ENCODE data around the gene GNS. TPM values are rescaled to one million over a fixed set of nuclear protein-coding genes. Genes with fewer than 3 reads are reported as not detected.

Gene GNS
- total and polyA plus RNA-seq, 4 donors: 27.8 to 78.6 (median 57.4) TPM

DNA sequence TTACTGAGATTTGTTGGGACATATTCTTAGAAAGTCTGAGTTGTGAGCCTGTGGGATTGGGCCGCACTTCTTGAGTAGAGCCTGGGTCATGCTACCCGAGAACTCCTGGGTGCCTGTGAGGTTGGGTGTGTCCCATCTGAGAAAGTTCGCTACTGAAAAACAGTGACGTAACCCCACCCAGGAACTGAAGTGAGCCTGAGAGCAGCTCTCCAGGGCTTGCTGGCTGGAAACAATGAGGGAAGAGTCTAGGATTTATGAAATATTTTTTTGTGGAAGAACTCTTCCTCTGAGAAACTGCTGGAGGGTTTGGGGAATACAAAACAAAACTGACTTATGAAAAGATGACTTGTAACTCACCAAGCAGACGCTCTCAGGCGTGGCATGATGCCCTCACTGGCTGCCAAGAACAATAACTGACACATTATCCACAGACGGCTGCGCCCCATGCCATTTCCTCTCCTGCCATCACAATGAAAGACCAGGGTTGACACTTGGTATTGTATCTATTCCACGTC, 79.7 kb downstream of the GNS start:
- TF ChIP-seq YY1 (IDR thresholded peaks at IDR 0.05) (no peak), SP1 (IDR thresholded peaks at IDR 0.05) (no peak), JUND (IDR thresholded peaks at IDR 0.05) (no peak), HNF4G (IDR thresholded peaks at IDR 0.05) (no peak), RXRA (IDR thresholded peaks at IDR 0.05) (no peak), RAD21 (IDR thresholded peaks at IDR 0.05) (no peak), FOXA2 (IDR thresholded peaks at IDR 0.05) (no peak)
- TF ChIP-seq, protein P1, sequence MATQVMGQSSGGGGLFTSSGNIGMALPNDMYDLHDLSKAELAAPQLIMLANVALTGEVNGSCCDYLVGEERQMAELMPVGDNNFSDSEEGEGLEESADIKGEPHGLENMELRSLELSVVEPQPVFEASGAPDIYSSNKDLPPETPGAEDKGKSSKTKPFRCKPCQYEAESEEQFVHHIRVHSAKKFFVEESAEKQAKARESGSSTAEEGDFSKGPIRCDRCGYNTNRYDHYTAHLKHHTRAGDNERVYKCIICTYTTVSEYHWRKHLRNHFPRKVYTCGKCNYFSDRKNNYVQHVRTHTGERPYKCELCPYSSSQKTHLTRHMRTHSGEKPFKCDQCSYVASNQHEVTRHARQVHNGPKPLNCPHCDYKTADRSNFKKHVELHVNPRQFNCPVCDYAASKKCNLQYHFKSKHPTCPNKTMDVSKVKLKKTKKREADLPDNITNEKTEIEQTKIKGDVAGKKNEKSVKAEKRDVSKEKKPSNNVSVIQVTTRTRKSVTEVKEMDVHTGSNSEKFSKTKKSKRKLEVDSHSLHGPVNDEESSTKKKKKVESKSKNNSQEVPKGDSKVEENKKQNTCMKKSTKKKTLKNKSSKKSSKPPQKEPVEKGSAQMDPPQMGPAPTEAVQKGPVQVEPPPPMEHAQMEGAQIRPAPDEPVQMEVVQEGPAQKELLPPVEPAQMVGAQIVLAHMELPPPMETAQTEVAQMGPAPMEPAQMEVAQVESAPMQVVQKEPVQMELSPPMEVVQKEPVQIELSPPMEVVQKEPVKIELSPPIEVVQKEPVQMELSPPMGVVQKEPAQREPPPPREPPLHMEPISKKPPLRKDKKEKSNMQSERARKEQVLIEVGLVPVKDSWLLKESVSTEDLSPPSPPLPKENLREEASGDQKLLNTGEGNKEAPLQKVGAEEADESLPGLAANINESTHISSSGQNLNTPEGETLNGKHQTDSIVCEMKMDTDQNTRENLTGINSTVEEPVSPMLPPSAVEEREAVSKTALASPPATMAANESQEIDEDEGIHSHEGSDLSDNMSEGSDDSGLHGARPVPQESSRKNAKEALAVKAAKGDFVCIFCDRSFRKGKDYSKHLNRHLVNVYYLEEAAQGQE (IDR thresholded peaks at IDR 0.05): no peak
- TF ChIP-seq, protein P2, sequence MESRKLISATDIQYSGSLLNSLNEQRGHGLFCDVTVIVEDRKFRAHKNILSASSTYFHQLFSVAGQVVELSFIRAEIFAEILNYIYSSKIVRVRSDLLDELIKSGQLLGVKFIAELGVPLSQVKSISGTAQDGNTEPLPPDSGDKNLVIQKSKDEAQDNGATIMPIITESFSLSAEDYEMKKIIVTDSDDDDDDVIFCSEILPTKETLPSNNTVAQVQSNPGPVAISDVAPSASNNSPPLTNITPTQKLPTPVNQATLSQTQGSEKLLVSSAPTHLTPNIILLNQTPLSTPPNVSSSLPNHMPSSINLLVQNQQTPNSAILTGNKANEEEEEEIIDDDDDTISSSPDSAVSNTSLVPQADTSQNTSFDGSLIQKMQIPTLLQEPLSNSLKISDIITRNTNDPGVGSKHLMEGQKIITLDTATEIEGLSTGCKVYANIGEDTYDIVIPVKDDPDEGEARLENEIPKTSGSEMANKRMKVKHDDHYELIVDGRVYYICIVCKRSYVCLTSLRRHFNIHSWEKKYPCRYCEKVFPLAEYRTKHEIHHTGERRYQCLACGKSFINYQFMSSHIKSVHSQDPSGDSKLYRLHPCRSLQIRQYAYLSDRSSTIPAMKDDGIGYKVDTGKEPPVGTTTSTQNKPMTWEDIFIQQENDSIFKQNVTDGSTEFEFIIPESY (IDR thresholded peaks at IDR 0.05): no peak
- Histone ChIP-seq H3K4me3 (ENCODE audit: low read depth in 1 of 3, low read length in 3 of 3) (no peak overlapping the region), H3K9ac (ENCODE audit: low read depth in 1 of 2, low read length in 2 of 2) (no peak overlapping the region), H3K27ac (ENCODE audit: low read depth in 1 of 2, low read length in 2 of 2) (no peak overlapping the region), H3K27me3 (ENCODE audit: control insufficient read depth in 4 of 4, insufficient read depth in 4 of 4, low read length in 3 of 4) (no peaks in the 10 kb centered on the region), H3K36me3 (ENCODE audit: control insufficient read depth in 4 of 4, insufficient read depth in 3 of 4, low read depth in 1 of 4, low read length in 3 of 4) (no peaks in the 10 kb centered on the region), H3K9me3 (ENCODE audit: control insufficient read depth in 4 of 4, low read length in 3 of 4) (no peaks in the 10 kb centered on the region), H3K4me1 (ENCODE audit: control insufficient read depth in 4 of 4, insufficient read depth in 4 of 4, low read length in 3 of 4) (peaks cover 0 to 3% (median under 1%) of the 10 kb centered on the region in 4 donors)
- no peak for DNase-seq (ENCODE audit: low spot score)
- 73% methylated on average over 9 of the region's 9 CpGs for WGBS

DNA sequence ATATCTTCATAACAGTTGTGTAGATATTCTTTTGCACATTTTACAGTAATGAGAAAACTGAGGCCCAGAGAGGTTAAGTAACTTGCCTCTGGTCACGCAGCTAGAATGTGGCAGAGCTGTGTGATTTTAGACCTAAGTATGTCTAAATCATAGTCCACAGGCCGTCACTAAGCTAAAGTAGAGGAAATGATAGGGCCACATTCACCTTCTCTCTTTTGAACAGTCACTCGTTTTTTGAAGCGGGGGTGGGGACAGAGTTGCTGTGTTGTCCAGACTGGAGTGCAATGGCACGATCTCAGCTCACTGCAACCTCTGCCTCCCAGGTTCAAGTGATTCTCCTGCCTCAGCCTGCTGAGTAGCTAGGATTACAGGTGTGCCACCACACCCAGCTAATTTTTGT, 80.4 kb downstream of the GNS start:
- Histone ChIP-seq H3K4me3 (ENCODE audit: low read depth in 1 of 3, low read length in 3 of 3) (no peak overlapping the region), H3K4me1 (ENCODE audit: control insufficient read depth in 4 of 4, insufficient read depth in 4 of 4, low read length in 3 of 4) (peaks cover 0 to 5% (median 1%) of the 10 kb centered on the region in 4 donors), H3K27me3 (ENCODE audit: control insufficient read depth in 4 of 4, insufficient read depth in 4 of 4, low read length in 3 of 4) (no peaks in the 10 kb centered on the region), H3K36me3 (ENCODE audit: control insufficient read depth in 4 of 4, insufficient read depth in 3 of 4, low read depth in 1 of 4, low read length in 3 of 4) (no peaks in the 10 kb centered on the region), H3K9me3 (ENCODE audit: control insufficient read depth in 4 of 4, low read length in 3 of 4) (no peaks in the 10 kb centered on the region), H3K9ac (ENCODE audit: low read depth in 1 of 2, low read length in 2 of 2) (no peak overlapping the region), H3K27ac (ENCODE audit: low read depth in 1 of 2, low read length in 2 of 2) (no peak overlapping the region)
- no peak for TF ChIP-seq TAF1 (conservative IDR thresholded peaks at IDR 0.05)
- TF ChIP-seq HNF4A (conservative IDR thresholded peaks at IDR 0.05): no peak
- no peak for TF ChIP-seq EGR1 (IDR thresholded peaks at IDR 0.05; ENCODE audit: low read depth in 2 of 2)
- TF ChIP-seq FOXA1 (IDR thresholded peaks at IDR 0.05): no peak
- no peak for TF ChIP-seq RXRA (IDR thresholded peaks at IDR 0.05)
- no peak for TF ChIP-seq NR2F2 (IDR thresholded peaks at IDR 0.05)
- TF ChIP-seq RAD21 (IDR thresholded peaks at IDR 0.05): no peak
- TF ChIP-seq, protein P3, sequence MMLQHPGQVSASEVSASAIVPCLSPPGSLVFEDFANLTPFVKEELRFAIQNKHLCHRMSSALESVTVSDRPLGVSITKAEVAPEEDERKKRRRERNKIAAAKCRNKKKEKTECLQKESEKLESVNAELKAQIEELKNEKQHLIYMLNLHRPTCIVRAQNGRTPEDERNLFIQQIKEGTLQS (IDR thresholded peaks at IDR 0.05): no peak
- no peak for TF ChIP-seq FOXA2 (IDR thresholded peaks at IDR 0.05)
- no peak for TF ChIP-seq YY1 (IDR thresholded peaks at IDR 0.05)
- TF ChIP-seq GABPA (IDR thresholded peaks at IDR 0.05 in 1 of 2, conservative IDR thresholded peaks at IDR 0.05 in 1 of 2): no peak
- no peak for TF ChIP-seq HNF4G (IDR thresholded peaks at IDR 0.05)
- TF ChIP-seq, protein P4, sequence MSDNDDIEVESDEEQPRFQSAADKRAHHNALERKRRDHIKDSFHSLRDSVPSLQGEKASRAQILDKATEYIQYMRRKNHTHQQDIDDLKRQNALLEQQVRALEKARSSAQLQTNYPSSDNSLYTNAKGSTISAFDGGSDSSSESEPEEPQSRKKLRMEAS (IDR thresholded peaks at IDR 0.05): no peak
- TF ChIP-seq, protein P1 (IDR thresholded peaks at IDR 0.05): no peak
- TF ChIP-seq, protein P2 (IDR thresholded peaks at IDR 0.05): no peak
- WGBS: 88% methylated on average over 5 of the region's 5 CpGs
- DNase-seq (ENCODE audit: low spot score): no peak

Data from liver (tissue), 9 donors.